GM21423 (cell line): ENCODE data around the gene INTS7.

Experiments
- ATAC-seq: cut with Tn5 transposase; IDR thresholded peaks from one replicate; pipeline ENCODE4 v1.9.1; 2021; ENCODE audit warnings: mild to moderate bottlenecking, moderate library complexity; ENCODE audit not compliant: unreplicated experiment

INTS7 gene

DNA sequence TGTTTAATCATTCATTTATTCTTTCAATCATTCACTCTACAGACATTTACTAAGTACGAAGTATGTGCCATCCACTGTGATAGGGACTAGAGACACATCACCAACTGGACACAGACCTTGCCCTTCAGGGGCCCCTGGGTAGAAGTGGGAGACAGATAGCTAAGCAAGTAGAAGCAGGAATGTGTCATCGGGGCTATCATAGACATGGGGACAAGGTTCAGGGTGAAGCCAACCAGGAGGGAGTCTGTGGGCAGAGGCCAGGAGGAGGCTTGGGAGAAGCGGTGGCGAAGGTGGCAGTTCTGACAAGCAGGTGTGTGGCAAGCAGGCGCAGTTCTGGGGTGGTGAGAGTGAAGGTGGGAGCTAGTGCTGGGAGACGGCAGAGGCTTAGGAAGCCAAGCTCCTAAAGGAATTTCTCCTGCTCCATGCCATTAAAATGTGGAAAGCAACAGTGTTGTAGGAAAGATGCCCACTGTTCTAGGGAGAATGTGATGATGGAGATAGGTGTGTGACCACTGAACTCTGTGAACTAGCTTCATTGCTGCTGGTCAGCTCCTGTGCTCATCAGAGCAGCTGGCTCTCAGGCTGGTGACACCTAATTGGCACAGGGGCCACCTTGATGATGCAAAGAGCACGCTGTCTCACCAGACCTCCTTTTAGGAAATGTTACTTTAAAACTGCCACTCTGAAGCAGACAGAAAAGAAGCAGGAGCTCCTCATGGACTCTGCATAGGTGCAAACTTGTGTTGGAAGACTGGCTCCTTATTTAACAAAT, 125.1 kb downstream of the INTS7 start:
- no peak for ATAC-seq

DNA sequence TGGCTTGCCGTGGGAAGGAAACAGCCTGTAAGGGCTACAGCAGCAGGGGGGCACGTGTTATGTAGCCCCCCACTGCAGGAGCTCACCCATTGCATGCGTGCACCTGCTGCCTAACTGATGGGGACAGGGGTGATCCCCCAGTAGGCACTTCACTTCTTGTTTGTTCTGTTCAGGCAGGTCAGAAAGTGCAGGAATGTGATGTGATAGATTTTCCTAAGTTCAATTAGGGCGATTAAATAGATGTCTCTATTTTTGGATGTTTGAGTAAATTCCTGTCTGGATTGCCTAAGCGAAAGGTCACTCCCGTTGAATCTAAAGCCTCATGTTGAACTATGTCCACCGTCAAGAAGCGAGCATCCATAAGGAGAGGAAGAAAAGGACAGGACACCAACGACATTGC, 126.0 kb downstream of the INTS7 start:
- ATAC-seq = no peak

DNA sequence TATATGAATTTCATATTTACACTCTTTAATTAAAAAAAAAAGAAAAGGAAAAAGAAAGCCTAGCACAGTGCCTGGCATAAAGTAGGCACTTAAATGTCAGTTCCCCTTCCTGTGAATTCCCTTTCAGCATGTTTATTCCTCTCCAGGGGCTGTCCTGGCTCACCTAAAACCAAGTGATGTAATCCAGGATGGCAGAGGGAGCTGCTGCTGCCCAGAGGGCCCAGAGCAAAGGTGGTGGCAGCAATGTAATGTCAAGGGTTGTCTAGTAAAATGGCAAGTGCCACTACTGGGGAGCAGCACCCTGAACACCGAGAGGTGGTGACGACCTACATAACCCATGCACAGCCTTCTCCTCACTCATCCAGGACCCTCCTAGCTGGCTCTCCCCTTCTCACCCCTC, 126.4 kb downstream of the INTS7 start:
- no peak for ATAC-seq

DNA sequence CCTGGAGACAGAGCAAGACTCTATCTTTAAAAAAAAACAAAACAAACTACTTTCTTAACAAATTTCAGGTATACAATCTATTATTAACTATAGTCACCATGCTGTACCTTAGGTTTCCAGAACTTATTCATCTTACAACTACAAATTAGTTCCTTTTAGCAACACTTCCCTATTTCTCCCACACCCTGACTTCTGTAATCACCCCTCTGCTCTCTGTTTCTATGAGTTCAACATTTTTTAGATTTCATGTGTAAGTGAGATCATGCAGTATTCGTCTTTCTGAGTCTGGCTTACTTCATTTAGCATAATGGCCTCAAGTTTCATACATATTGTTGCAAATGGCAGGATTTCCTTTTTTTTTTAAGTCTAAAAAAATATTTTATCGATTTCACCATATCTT, 126.9 kb downstream of the INTS7 start:
- no peak for ATAC-seq

DNA sequence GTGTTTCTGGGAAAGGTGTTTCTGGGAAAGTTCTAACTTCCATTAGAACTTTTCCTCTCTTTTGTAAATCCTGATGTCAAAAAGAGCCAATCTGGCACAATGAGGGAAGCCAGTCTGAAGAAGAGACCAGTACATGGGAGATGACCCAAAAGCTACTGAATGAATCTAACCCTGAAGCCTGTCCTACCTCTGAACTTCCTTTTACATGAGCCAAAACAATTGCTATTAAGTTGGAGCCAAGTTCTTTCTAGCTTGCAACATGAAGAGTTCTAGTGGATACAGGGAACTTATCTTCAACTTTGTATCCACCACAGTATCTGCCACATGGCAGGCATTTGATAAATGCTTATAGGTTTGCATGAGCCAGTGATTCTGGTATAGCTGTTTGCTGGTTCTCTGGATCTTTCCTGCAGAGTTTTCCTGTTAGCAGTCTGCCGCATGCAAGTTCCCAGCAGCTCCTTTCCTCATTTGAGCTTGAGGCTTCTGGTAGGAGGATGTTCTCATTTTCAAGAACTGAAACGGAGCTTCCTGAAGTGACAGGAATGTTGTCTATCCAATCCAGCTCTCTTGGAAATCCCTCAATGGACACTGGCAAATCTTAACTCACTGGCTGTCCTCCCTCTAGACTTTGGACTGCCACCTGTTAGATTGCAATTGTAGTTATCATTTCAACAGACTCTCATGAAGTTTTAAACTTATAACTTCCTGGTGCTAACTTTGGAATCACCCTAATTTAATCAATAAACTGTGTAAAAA, 131.7 kb downstream of the INTS7 start:
- no peak for ATAC-seq

DNA sequence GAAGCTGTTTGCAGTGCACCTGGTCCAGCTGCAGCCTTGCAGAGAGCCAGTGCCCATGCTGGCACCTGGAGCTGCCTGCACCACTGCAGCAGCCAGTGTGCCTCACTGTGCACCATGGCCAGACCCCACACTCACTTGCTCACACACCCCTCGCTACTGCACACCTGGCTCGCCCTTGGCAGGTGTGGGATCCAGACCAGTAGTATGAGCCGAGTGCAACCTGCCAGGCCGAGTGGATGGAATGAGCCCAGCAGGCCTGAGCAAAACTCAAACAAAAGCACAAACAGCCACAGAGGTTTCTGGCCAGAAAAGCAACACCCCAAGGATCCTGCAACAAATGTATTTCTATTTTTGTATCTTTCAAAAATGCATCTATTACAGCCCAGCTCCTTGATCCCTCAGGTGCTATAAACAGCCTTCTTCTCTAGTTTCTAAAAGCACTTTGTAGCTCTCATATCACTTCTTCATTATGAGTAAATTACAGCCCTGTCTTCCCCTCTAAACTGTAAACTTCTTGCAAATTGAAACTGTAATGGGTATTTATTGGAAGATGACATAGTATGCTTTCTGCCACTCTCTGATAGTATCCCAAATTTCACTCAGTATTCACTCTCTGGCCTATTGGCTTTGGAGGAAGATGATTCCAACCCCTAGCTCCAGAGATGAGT, 132.6 kb downstream of the INTS7 start:
- no peak for ATAC-seq

DNA sequence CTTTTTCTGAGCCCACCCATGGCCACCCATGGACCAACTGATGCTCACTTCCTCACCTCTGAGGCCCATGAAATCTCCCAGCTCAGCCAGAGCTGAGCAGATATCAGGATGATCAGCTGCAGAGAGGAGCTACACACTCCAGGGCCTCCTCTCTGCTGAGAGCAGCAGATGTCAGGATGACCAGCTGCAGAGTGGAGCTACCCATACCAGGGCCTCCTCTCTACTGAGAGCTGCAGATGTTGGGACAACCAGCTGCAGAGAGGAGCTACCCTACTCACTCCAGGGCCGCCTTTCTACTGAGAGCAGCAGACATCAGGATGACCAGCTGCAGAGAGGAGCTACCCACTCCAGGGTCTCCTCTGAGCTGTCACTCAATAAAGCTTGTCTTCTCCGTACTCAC, 133.4 kb downstream of the INTS7 start:
- no peak for ATAC-seq

DNA sequence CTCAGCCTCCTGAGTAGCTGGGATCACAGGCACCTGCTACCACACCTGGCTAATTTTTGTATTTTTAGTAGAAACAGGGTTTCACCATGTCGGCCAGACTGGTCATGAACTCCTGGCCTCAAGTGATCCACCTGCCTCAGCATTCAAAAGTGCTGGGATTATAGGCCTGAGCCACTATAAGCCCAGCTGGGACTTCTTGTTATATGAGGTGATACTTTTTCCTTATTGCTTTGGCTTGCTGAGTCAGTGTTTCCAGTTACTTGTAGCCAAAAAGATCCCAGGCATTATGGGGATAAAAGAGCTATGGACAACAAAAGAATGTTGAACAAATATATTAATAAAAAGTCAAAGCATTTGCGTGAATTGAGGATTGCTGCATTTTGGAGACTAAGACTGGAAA, 134.9 kb downstream of the INTS7 start:
- no peak for ATAC-seq

DNA sequence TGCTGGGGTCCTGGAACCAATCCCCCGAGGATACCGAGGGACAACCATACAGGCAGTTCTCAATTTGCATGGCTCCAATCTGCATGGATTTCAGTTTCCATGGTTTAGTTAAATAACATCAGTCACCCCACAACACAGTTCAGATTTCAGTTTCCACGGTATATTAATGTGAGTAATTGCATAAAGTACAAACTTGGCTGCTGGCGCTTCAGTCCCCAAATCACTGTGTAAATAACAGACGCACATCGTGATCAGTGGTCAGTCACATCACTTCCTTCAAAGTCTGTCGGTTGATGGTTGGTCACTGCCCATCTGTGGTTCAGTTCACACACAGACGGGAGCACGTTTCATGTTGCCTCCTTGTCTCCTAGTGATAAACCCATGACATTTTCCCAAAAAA, 138.4 kb downstream of the INTS7 start:
- no peak for ATAC-seq

DNA sequence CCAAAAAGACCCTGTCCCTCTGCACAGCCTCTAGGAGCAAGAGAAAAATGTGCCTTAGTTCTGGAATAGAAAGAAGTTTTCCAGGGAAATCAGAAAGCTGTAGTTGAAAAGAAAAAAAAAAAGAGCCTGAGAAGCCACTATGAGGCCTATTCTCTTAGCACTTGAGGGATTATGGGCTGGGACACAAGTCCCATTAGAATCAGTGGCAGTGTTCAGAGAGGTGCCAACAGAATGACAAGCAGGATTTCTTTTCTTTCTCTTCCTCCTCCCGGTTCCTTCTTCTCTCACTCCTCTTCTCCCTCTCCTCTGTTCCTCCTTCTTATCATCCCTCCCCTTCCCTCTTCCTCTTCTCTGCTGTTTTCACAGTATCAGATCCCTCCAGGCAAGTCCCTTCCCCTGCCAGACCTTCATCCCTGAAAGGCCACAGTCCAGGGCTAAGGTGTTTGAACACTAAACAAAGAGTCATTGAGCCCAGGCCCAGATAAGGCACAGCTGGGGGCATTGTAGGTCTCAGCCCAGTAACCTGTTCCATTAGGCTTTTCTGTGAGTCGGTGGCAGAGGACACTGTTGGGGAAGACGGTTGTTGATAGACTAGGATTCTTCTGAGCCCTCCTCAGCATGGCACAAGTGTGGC, 140.1 kb downstream of the INTS7 start:
- no peak for ATAC-seq

DNA sequence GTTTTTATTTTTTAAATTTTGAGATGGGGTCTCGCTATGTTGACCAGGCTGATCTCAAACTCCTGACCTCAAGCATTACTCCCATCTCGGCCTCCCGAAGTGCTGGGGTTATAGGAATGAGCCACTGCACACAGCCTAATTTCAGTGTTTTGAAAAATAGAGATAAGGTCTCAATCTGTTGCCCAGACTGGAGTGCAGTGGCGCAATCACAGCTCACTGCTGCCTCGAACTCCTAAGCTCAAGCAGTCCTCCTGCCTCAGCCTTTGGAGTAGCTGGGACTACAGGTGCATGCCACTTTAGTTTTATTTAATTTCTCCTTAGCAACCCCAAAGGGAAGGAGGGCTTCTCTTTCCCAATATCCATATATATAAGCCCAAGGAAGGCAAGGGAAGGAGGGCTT, 141.0 kb downstream of the INTS7 start:
- ATAC-seq = no peak

DNA sequence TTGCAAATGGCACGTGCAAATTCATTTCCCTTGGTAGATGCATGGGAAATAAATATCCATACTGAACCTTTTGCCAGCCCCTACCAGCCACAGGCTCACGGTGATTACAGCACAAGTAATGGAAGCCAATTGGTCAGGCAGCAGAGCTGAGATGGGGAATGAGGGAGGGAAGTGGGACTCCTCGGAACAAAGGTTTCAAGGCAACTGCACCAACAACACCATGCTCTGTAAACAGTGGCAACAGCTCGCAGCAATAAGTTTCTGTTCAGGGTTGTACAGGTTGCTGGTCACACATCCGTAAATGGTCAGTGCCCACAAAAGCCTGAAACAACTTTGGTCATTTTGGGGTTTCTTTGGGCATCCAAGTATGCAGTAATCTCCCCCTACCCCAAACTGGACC, 142.1 kb downstream of the INTS7 start:
- ATAC-seq = no peak

DNA sequence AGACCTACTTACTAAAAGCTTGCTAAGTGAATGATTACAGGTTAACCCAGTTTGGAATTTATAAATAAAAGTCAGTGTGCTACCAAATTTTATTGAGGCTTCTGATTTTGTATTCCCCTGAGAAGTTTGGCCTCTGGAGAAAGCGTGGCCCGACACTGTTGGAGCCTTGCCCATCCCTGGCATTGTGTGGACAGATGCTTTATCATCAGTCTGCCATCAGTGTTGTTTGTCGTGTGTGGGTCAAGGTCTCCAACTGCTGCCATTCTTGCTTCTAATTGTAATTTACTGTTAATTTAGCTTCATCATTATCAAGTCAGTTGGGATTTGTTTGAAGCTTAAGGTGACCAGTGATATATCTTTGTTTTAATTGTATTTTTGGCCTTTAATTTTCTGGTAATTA, 142.8 kb downstream of the INTS7 start:
- ATAC-seq = no peak

DNA sequence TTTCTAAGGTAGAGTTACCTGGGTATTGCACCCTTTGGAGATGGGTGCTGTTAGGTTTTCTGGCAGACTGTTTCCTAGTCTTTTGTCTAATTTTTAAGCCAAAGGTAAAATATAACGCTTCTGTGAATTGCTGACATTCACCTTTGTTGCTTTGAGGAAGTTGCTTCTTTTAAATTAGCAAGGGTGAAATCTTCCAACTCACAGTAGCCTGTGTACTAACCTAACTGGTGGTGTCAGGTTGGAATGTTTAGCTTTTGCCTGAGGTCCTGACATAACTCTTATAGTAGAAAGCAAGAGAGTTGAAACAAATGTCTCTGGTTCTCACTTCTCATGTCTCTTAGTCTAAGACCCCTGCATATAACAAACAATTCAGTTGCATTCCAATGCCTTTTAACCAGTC, 143.6 kb downstream of the INTS7 start:
- no peak for ATAC-seq
